T-helper 1 cell treated with Interleukin-12 subunit alpha and Interleukin-12 subunit beta and Interleukin-4 antibody, amounts not matched to agents 30 μg/mL and 1 μg/mL, for 36 hours (primary cell): ENCODE data around the gene RNF144B.

ENCODE experiments used
- H3K27ac Mint-ChIP-seq: one replicate; pipeline ENCODE4 v1.8.0; 2021; ENCODE audit warnings: mild to moderate bottlenecking, mixed read lengths
- H3K27me3 Mint-ChIP-seq: one replicate; pipeline ENCODE4 v1.8.0; 2021; ENCODE audit warnings: low read depth, mixed read lengths
- H3K36me3 Mint-ChIP-seq: one replicate; pipeline ENCODE4 v1.8.0; 2021; ENCODE audit warnings: low read depth, mixed read lengths
- H3K4me1 Mint-ChIP-seq: one replicate; pipeline ENCODE4 v1.8.0; 2021; ENCODE audit warnings: low read depth, mixed read lengths
- H3K4me3 Mint-ChIP-seq: one replicate; pipeline ENCODE4 v1.8.0; 2021; ENCODE audit warnings: mild to moderate bottlenecking, moderate library complexity, mixed read lengths
- H3K9me3 Mint-ChIP-seq: one replicate; pipeline ENCODE4 v1.8.0; 2021; ENCODE audit warnings: mixed read lengths

RNF144B gene

DNA sequence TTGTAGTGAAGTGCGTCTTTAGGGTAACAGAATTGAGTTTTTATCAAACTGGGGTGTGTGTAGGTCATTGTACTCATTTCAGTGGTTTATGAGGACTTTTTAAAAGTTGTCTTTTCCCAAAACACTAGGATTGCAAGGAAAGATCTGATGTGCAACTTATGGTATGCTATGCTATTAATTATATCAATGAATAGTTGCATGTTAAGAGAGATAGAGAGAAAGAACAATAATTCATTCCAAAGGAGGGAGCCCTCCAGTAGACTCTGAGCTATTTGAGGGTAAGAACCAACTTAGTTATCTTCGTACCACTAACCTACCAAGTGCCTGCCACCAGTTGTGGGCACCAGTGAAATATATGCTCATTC, 117.1 kb downstream of the RNF144B start:
- Mint-ChIP-seq H3K27ac (no peak overlapping the region), H3K4me3 (no peak overlapping the region), H3K9me3 (no peaks in the 10 kb centered on the region), H3K4me1 (no peaks in the 10 kb centered on the region), H3K36me3 (no peaks in the 10 kb centered on the region), H3K27me3 (peaks cover 6% of the 10 kb centered on the region)

DNA sequence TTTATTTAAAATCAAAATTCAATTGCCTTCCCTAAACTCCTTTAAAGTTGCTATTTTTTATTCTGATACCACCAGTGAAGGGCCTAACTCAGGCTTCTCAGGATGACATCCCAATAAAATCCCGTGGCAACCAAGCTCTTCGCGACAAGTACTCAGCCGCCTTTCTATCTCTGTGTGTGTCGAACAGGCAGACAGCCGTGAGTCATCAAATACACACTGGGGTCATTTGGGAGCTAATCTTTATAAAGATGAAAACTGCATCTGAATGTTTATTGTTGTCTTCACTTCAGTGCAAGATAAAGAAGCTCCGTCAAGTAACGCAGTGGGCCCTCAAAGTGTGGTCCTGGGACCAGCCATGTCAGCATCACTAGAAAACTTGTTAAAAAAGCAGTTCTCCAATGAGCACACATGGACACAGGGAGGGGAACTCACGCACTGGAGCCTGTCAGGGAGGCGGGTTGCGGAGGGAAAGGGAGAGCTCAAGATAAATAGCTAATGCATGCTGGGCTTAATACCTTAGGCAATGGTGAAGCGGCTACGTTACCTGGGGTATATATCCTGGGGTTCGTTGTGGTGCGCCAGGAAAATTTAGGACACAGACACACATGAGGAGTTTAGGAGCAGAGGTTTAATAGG, 119.3 kb downstream of the RNF144B start:
- no peak overlapping the region for H3K27ac Mint-ChIP-seq
- no peaks in the 10 kb centered on the region for H3K9me3 Mint-ChIP-seq
- no peaks in the 10 kb centered on the region for H3K4me1 Mint-ChIP-seq
- H3K4me3 Mint-ChIP-seq: no peak overlapping the region
- H3K36me3 Mint-ChIP-seq: no peaks in the 10 kb centered on the region
- H3K27me3 Mint-ChIP-seq: peaks cover 6% of the 10 kb centered on the region

- no peaks in the 10 kb centered on the region for H3K4me1 Mint-ChIP-seq
- peaks cover 6% of the 10 kb centered on the region for H3K27me3 Mint-ChIP-seq
- no peak overlapping the region for H3K4me3 Mint-ChIP-seq
- H3K9me3 Mint-ChIP-seq: no peaks in the 10 kb centered on the region
- no peak overlapping the region for H3K27ac Mint-ChIP-seq
- H3K36me3 Mint-ChIP-seq: no peaks in the 10 kb centered on the region
Measured at GRCh38 chr6:18507018-18507415, 119.9 kb downstream of the RNF144B start.

GRCh38 chr6:18507561-18507960, 120.4 kb downstream of the RNF144B start:
- no peaks in the 10 kb centered on the region for H3K4me1 Mint-ChIP-seq
- H3K27me3 Mint-ChIP-seq: peaks cover 6% of the 10 kb centered on the region
- H3K27ac Mint-ChIP-seq: no peak overlapping the region
- H3K4me3 Mint-ChIP-seq: no peak overlapping the region
- no peaks in the 10 kb centered on the region for H3K9me3 Mint-ChIP-seq
- no peaks in the 10 kb centered on the region for H3K36me3 Mint-ChIP-seq

DNA sequence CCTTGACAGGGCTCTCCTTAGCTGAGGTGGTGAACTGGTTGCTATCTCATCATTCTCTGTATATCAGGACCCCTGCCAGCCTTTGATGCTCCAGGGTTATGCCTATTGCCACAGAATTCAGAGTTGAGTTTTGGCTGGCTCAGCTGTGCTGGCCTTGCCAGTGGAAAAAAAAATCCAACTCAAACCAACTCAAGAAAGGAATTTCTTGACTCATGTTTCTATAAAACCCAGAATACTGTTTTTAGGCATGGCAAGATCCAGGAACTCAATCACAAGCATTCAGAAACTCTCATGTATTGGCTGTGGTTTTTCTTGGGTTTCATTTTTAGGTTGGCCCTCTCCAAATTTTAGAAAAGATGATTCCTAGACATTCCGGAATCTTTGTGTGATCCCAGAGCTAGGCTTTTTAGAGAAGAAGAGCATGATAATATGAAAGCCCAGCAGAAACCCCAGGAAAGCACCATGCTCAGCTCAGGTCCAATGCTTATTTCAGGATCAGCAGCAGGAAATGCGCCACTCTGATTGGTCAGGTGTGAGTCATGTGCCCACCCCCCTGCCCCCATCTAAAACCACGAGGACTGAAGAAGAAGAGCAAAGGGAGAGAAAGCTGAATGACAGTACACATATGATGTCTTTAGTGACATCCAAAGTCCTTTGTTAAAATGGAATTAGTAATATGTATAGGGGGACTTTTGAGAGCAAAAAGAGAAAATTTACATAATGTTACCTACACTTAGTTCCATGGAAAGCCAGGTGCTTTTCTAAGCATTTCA, 122.9 kb downstream of the RNF144B start:
- peaks cover 4% of the 10 kb centered on the region for H3K4me1 Mint-ChIP-seq
- no peak overlapping the region for H3K4me3 Mint-ChIP-seq
- no peaks in the 10 kb centered on the region for H3K36me3 Mint-ChIP-seq
- H3K27me3 Mint-ChIP-seq: peaks cover 12% of the 10 kb centered on the region
- no peak overlapping the region for H3K27ac Mint-ChIP-seq
- no peaks in the 10 kb centered on the region for H3K9me3 Mint-ChIP-seq

GRCh38 chr6:18510644-18511033, 123.5 kb downstream of the RNF144B start:
- Mint-ChIP-seq H3K27me3 (peaks cover 12% of the 10 kb centered on the region), H3K36me3 (no peaks in the 10 kb centered on the region), H3K4me1 (peaks cover 4% of the 10 kb centered on the region), H3K27ac (no peak overlapping the region), H3K9me3 (no peaks in the 10 kb centered on the region), H3K4me3 (no peak overlapping the region)

GRCh38 chr6:18511211-18511610, 124.1 kb downstream of the RNF144B start:
- peaks cover 4% of the 10 kb centered on the region for H3K4me1 Mint-ChIP-seq
- H3K27me3 Mint-ChIP-seq: peaks cover 12% of the 10 kb centered on the region
- H3K9me3 Mint-ChIP-seq: no peaks in the 10 kb centered on the region
- no peak overlapping the region for H3K27ac Mint-ChIP-seq
- H3K36me3 Mint-ChIP-seq: no peaks in the 10 kb centered on the region
- H3K4me3 Mint-ChIP-seq: no peak overlapping the region

DNA sequence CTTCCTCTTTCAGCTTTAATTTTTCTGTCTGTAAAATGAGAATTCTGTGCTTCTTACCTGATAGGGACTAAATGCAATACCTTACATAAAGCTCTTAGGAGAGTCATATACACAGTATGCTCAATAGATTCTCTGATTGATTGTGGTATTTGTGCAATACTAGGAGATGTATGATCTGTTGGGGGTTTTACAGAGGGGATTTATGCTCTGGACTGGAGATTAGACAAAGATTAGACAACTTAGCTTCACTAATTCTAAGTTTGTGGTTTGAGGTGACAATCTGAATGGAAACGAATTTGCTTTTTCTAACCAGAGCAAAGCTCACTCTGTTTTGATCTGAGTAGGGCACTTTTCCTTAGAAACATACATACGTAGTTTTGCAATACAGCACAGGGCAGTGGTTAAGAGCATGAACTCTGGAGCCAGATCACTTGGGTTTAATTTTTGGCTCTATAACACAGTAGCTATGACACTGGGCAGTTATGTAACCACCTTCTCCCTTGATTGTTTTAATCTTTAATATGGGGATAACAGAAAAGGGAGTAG, 126.2 kb downstream of the RNF144B start:
- H3K36me3 Mint-ChIP-seq: no peaks in the 10 kb centered on the region
- peak overlapping the region; percentile 18 for H3K27ac Mint-ChIP-seq
- no peak overlapping the region for H3K4me3 Mint-ChIP-seq
- H3K27me3 Mint-ChIP-seq: peaks cover 15% of the 10 kb centered on the region
- H3K9me3 Mint-ChIP-seq: no peaks in the 10 kb centered on the region
- peaks cover 4% of the 10 kb centered on the region for H3K4me1 Mint-ChIP-seq

DNA sequence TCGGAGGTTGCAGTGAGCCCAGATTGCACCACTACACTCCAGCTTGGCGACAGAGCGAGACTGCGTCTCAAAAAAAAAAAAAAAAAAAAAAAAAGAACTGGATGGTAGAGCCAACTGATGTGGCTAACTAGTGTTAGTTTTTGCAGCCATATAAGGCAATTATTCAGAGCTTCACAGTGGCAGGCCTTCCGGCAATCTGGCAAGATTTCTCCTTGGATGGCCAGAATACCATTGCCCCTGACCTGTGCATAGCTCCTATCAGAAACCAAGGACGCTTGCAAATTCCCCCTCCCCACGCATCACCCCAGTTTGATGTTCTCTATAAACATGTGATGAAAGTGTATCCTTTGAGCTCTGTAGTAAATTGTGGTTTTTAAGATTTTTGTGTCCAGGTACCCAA, 127.0 kb downstream of the RNF144B start:
- Mint-ChIP-seq H3K36me3 (no peaks in the 10 kb centered on the region), H3K27me3 (peaks cover 15% of the 10 kb centered on the region), H3K4me3 (no peak overlapping the region), H3K9me3 (no peaks in the 10 kb centered on the region), H3K4me1 (peaks cover 4% of the 10 kb centered on the region), H3K27ac (no peak overlapping the region)

- Mint-ChIP-seq H3K9me3 (no peaks in the 10 kb centered on the region), H3K4me1 (peaks cover 4% of the 10 kb centered on the region), H3K27me3 (peaks cover 15% of the 10 kb centered on the region), H3K4me3 (no peak overlapping the region), H3K36me3 (no peaks in the 10 kb centered on the region), H3K27ac (no peak overlapping the region)
Measured at GRCh38 chr6:18515767-18516166, 128.6 kb downstream of the RNF144B start.
